Urinary bladder (tissue), 4 donors: Measurements from ENCODE around the gene RBM19. TPM values are rescaled to one million over a fixed set of nuclear protein-coding genes. Genes with fewer than 3 reads are reported as not detected.

ENCODE experiments used
- DNase-seq: peaks from one replicate; pipeline ENCODE4 v3.0.0-alpha.2; 2015; ENCODE audit errors: extremely low spot score
- H3K27ac ChIP-seq: one replicate; pipeline ENCODE4 v1.5.1; 2013; ENCODE audit warnings: low read depth, mild to moderate bottlenecking, moderate library complexity
- H3K36me3 ChIP-seq: one replicate; pipeline ENCODE4 v1.6.1; 2013; ENCODE audit warnings: mild to moderate bottlenecking, moderate library complexity; ENCODE audit not compliant: insufficient read depth
- H3K4me1 ChIP-seq: one replicate; pipeline ENCODE4 v1.6.1; 2013; ENCODE audit warnings: mild to moderate bottlenecking, moderate library complexity; ENCODE audit not compliant: insufficient read depth
- H3K4me3 ChIP-seq: one replicate; pipeline ENCODE4 v1.5.1; 2013; ENCODE audit warnings: low read depth, low read length
- WGBS: extraction: QIAGEN DNeasy Blood & Tissue Kit; methylation state at CpG from one replicate; pipeline ENCODE4 v1.1.7; 2013; 5-methylcytosine and 5-hydroxymethylcytosine counted together
- polyA plus RNA-seq: library from polyadenylated mRNA; stranded (reverse); fragments of 200-250 nt; gene quantifications from one replicate; pipeline ENCODE4 v1.2.3, GENCODE V29; 2013
- total RNA-seq: library from RNA; depleted of rRNA; stranded (reverse); fragments of >200 nt; gene quantifications from one replicate; pipeline ENCODE4 v1.2.3, GENCODE V29; 2014
- donor health status: healthy with polysubstance abuse.
- donor health status: healthy.

Gene RBM19
- total and polyA plus RNA-seq, 2 donors: 15.4 to 16.3 TPM

- no peak for DNase-seq
- peaks cover 13% of the 10 kb centered on the region for H3K36me3 ChIP-seq
- WGBS: 76% methylated on average over 5 of the region's 5 CpGs
- H3K4me1 ChIP-seq: no peaks in the 10 kb centered on the region
- H3K4me3 ChIP-seq: no peak overlapping the region
- H3K27ac ChIP-seq: no peak overlapping the region
These were observed 27.7 kb downstream of the RBM19 start for GRCh38 chr12:113938471-113938870.

DNA sequence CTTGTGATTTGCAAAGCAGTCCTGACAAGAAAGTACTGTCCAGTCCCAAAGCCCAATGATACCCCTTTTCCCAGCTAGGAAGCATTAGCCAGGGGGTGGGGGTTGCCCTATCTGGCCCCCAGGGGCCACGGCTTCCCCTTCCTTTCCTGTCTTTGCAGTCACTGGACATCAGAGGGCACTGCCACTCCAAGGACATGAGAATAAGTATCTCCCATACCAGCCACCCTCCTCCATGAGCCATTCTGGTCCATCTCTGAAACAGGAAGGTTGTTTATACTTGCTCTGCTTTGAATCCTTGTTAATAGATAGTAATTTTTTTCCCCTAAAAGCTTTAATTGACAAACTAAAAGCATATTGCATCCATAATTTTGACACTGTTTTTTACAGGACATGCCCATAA lies 29.7 kb downstream of the RBM19 start:
- 72% methylated on average over 1 of the region's 1 CpG for WGBS
- no peaks in the 10 kb centered on the region for H3K4me1 ChIP-seq
- DNase-seq: no peak
- H3K27ac ChIP-seq: no peak overlapping the region
- H3K36me3 ChIP-seq: peaks cover 11% of the 10 kb centered on the region
- no peak overlapping the region for H3K4me3 ChIP-seq

GRCh38 chr12:113935459-113935858 lies 30.7 kb downstream of the RBM19 start:
- 51% methylated on average over 6 of the region's 6 CpGs for WGBS
- peaks cover 13% of the 10 kb centered on the region for H3K36me3 ChIP-seq

DNA sequence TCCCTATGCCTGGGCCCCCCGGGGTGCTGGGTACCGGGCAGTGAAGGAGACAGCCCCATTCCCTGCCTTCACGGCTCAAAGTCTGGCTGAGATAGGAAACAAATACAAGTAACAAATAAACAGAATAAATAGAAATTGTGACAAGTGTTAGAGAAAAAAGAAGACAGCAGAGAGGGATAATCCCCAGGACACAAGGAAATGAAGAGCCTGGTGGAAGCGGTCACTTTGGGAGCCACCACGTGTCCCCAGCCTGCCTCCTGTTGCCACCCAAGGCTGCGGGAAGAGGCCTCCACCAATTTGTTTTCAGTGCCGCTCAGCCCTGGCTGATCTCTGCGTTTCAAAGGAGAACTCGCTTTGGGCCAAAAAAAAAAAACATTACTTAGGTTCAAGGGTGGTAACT lies 31.2 kb downstream of the RBM19 start:
- H3K4me1 ChIP-seq: no peaks in the 10 kb centered on the region
- WGBS: 84% methylated on average over 9 of the region's 9 CpGs
- no peak overlapping the region for H3K27ac ChIP-seq
- DNase-seq: no peak
- peaks cover 12% of the 10 kb centered on the region for H3K36me3 ChIP-seq
- no peak overlapping the region for H3K4me3 ChIP-seq

More at GRCh38 chr12:113935459-113935858, 30.7 kb downstream of the RBM19 start:
- no peak overlapping the region for H3K27ac ChIP-seq
- H3K4me1 ChIP-seq: no peaks in the 10 kb centered on the region
- H3K4me3 ChIP-seq: no peak overlapping the region
- no peak for DNase-seq

- H3K36me3 ChIP-seq: peaks cover 8% of the 10 kb centered on the region
These were observed 31.9 kb downstream of the RBM19 start for GRCh38 chr12:113934060-113934814.

GRCh38 chr12:113933201-113933786 lies 32.8 kb downstream of the RBM19 start:
- peak overlapping the region; percentile 44 for H3K27ac ChIP-seq
- peaks cover 8% of the 10 kb centered on the region for H3K36me3 ChIP-seq
- WGBS: 38% methylated on average over 18 of the region's 18 CpGs
- no peak overlapping the region for H3K4me3 ChIP-seq
- H3K4me1 ChIP-seq: no peaks in the 10 kb centered on the region
- no peak for DNase-seq

More at GRCh38 chr12:113934060-113934814, 31.9 kb downstream of the RBM19 start:
- Histone ChIP-seq H3K4me1 (no peaks in the 10 kb centered on the region), H3K4me3 (no peak overlapping the region), H3K27ac (no peak overlapping the region)
- 87% methylated on average over 14 of the region's 14 CpGs for WGBS
- DNase-seq: no peak

GRCh38 chr12:113932381-113933196 lies 33.5 kb downstream of the RBM19 start:
- 58% methylated on average over 14 of the region's 14 CpGs for WGBS
- no peak for DNase-seq
- Histone ChIP-seq H3K4me1 (no peaks in the 10 kb centered on the region), H3K36me3 (peaks cover 8% of the 10 kb centered on the region), H3K27ac (peak overlapping the region; percentile 44), H3K4me3 (no peak overlapping the region)

DNA sequence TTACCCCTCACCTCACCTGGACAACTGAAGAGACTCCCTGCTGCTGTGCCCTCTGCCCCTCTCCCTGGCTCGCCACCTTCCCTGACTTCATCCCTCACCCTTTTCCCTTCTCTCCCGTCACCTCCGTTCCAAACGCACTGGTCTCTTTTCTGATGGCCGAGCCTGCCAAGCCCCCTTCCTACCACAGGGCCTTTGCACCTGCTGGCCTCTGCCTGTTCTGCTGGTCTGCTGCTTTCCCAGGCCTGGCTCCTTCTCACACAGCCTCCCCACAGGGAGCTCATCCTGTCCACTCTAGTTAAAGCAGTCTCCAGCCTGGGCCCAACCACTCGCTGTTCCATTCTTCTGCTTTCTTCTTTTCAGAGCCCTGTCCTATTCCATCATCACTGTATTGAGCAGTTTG lies 34.6 kb downstream of the RBM19 start:
- H3K4me3 ChIP-seq: no peak overlapping the region
- over 99% methylated on average over 6 of the region's 6 CpGs for WGBS
- H3K36me3 ChIP-seq: peaks cover 8% of the 10 kb centered on the region
- no peak for DNase-seq
- no peak overlapping the region for H3K27ac ChIP-seq
- H3K4me1 ChIP-seq: no peaks in the 10 kb centered on the region

GRCh38 chr12:113930249-113930648 lies 35.9 kb downstream of the RBM19 start:
- H3K4me1 ChIP-seq: no peaks in the 10 kb centered on the region
- H3K4me3 ChIP-seq: no peak overlapping the region
- 91% methylated on average over 4 of the region's 4 CpGs for WGBS
- DNase-seq: no peak
- no peak overlapping the region for H3K27ac ChIP-seq
- H3K36me3 ChIP-seq: peaks cover 4% of the 10 kb centered on the region

- 78% methylated on average over 5 of the region's 5 CpGs for WGBS
- no peaks in the 10 kb centered on the region for H3K4me1 ChIP-seq
- H3K27ac ChIP-seq: no peak overlapping the region
- DNase-seq: no peak
- H3K4me3 ChIP-seq: no peak overlapping the region
- peaks cover 2% of the 10 kb centered on the region for H3K36me3 ChIP-seq
These were observed 36.7 kb downstream of the RBM19 start for GRCh38 chr12:113929312-113929989.

DNA sequence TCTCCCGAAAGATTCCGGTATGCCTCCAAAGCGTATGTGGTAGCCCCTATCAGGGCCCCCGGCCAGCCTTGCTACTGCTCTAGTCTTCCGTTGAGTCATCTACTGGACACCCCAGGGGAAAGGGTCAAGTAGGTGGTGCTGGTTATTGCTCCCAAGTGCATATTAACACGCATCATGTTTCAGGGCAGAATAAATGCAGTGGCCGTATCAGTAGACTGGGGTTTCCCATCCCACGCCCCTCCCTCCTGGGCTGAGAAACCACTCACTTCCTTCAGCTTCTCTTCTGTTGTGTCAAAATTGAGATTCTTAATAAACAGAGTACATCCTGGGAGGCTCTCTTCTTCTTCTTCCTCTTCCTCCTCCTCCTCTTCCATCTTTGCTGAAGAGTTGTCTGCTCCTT lies 39.3 kb downstream of the RBM19 start:
- Histone ChIP-seq H3K4me1 (no peaks in the 10 kb centered on the region), H3K4me3 (no peak overlapping the region), H3K36me3 (peaks cover 2% of the 10 kb centered on the region), H3K27ac (no peak overlapping the region)
- 94% methylated on average over 8 of the region's 8 CpGs for WGBS
- DNase-seq: no peak

- no peaks in the 10 kb centered on the region for H3K36me3 ChIP-seq
- no peak overlapping the region for H3K4me3 ChIP-seq
- no peaks in the 10 kb centered on the region for H3K4me1 ChIP-seq
- 66% methylated on average over 4 of the region's 4 CpGs for WGBS
- H3K27ac ChIP-seq: no peak overlapping the region
- DNase-seq: no peak
These were observed 41.8 kb downstream of the RBM19 start for GRCh38 chr12:113924341-113924740.

- Histone ChIP-seq H3K4me1 (no peaks in the 10 kb centered on the region), H3K36me3 (no peaks in the 10 kb centered on the region), H3K27ac (no peak overlapping the region), H3K4me3 (no peak overlapping the region)
- WGBS: 94% methylated on average over 5 of the region's 5 CpGs
- no peak for DNase-seq
These were observed 42.9 kb downstream of the RBM19 start for GRCh38 chr12:113923251-113923650.
